Measurements from ENCODE around the gene HSPA12B.

The HSPA12B gene

GRCh38 chr20:3778976-3779375, 46.5 kb downstream of the HSPA12B start:
- no peak for TF ChIP-seq CTCF (conservative IDR thresholded peaks at IDR 0.05; ENCODE audit: low read depth, low read length)
- no peak for DNase-seq (ENCODE audit: low read depth)
- no peak overlapping the region for H3K4me3 ChIP-seq (ENCODE audit: low read length)

GRCh38 chr20:3781153-3781910, 48.8 kb downstream of the HSPA12B start, which contains the start of gene SPEF1:
SPEF1 (minus strand) TSS chr20:3781448; CDS start chr20:3781287, 161 bp downstream.
- H3K4me3 ChIP-seq (ENCODE audit: low read length) = peak within 1 kb of the TSS; percentile 52
- DNase-seq (ENCODE audit: low read depth) = peak; percentile 68
- TF ChIP-seq CTCF (conservative IDR thresholded peaks at IDR 0.05; ENCODE audit: low read depth, low read length) = peak; percentile 52

GRCh38 chr20:3782597-3782996, 50.1 kb downstream of the HSPA12B start:
- DNase-seq (ENCODE audit: low read depth) = no peak
- no peak overlapping the region for H3K4me3 ChIP-seq (ENCODE audit: low read length)
- no peak for TF ChIP-seq CTCF (conservative IDR thresholded peaks at IDR 0.05; ENCODE audit: low read depth, low read length)

- no peak for DNase-seq (ENCODE audit: low read depth)
- H3K4me3 ChIP-seq (ENCODE audit: low read length) = no peak overlapping the region
- no peak for TF ChIP-seq CTCF (conservative IDR thresholded peaks at IDR 0.05; ENCODE audit: low read depth, low read length)
Observed at GRCh38 chr20:3783068-3783489, 50.6 kb downstream of the HSPA12B start.

GRCh38 chr20:3783511-3784195, 51.2 kb downstream of the HSPA12B start:
- no peak for DNase-seq (ENCODE audit: low read depth)
- H3K4me3 ChIP-seq (ENCODE audit: low read length) = no peak overlapping the region
- TF ChIP-seq CTCF (conservative IDR thresholded peaks at IDR 0.05; ENCODE audit: low read depth, low read length) = no peak

- no peak for DNase-seq (ENCODE audit: low read depth)
- no peak for TF ChIP-seq CTCF (conservative IDR thresholded peaks at IDR 0.05; ENCODE audit: low read depth, low read length)
- H3K4me3 ChIP-seq (ENCODE audit: low read length) = no peak overlapping the region
Observed at GRCh38 chr20:3784216-3784853, 51.9 kb downstream of the HSPA12B start.

Measured in retinal pigment epithelial cell (primary cell).